Caco-2 (cell line): ENCODE data around the gene C6orf89. TPM values are rescaled to one million over a fixed set of nuclear protein-coding genes. Genes with fewer than 3 reads are reported as not detected.

Experiments used
- BruUV-seq: library from RNA; stranded (reverse); fragments of 400-500 nt; replicated peaks from 2 replicates; lab custom pipeline; 2021; lab: Mats Ljungman, UMichigan
- CTCF ChIA-PET: fragments of 300-600 bp; sonication (Branson Sonifier 250); formaldehyde crosslinking; loops from one replicate; lab custom pipeline; 2022; ENCODE audit warnings: antibody characterized with exemption; lab: Charles Lee
- POLR2A ChIA-PET: fragments of 300-600 bp; sonication (Branson Sonifier 250); formaldehyde crosslinking; loops from one replicate; lab custom pipeline; 2022; ENCODE audit warnings: antibody characterized with exemption; lab: Charles Lee
- DNase-seq, 2 experiments: peaks; one replicate each; pipeline versions ENCODE4 v3.0.0 to v3.0.0-alpha.2; 2020 to 2022
- H3K27me3 ChIP-seq: replicated peaks from 2 replicates; pipeline ENCODE4 v1.6.0; 2011; ENCODE audit warnings: low read length; ENCODE audit not compliant: control insufficient read depth, insufficient read depth
- H3K36me3 ChIP-seq: 2 replicates; pipeline ENCODE4 v1.5.1; 2011; ENCODE audit warnings: low read length; ENCODE audit not compliant: control insufficient read depth, insufficient read depth
- H3K4me1 ChIP-seq: fragments of 250-450 bp; sonication (Bioruptor Pico); 2 replicates; pipeline ENCODE4 v1.5.1; 2020; ENCODE audit warnings: mild to moderate bottlenecking
- H3K4me3 ChIP-seq: 2 replicates; pipeline ENCODE4 v1.5.1; 2011; ENCODE audit warnings: low read depth, mild to moderate bottlenecking, control low read depth, low read length
- H3K9me3 ChIP-seq: fragments of 250-450 bp; sonication (Bioruptor Pico); 2 replicates; pipeline ENCODE4 v1.5.1; 2020; ENCODE audit warnings: mild to moderate bottlenecking, moderate library complexity
- H3K27ac Mint-ChIP-seq: one replicate; pipeline ENCODE4 v1.8.0; 2022; ENCODE audit warnings: mixed read lengths; ENCODE audit not compliant: unreplicated experiment
- H3K27me3 Mint-ChIP-seq: one replicate; pipeline ENCODE4 v1.8.0; 2022; ENCODE audit warnings: mixed read lengths; ENCODE audit not compliant: insufficient read depth, unreplicated experiment
- H3K36me3 Mint-ChIP-seq: one replicate; pipeline ENCODE4 v1.8.0; 2022; ENCODE audit warnings: mild to moderate bottlenecking, mixed read lengths; ENCODE audit not compliant: insufficient read depth, unreplicated experiment
- H3K4me1 Mint-ChIP-seq: one replicate; pipeline ENCODE4 v1.8.0; 2022; ENCODE audit warnings: low read depth, mixed read lengths; ENCODE audit not compliant: unreplicated experiment
- H3K4me3 Mint-ChIP-seq: one replicate; pipeline ENCODE4 v1.8.0; 2022; ENCODE audit warnings: mild to moderate bottlenecking, moderate library complexity, mixed read lengths; ENCODE audit not compliant: unreplicated experiment
- H3K9me3 Mint-ChIP-seq: one replicate; pipeline ENCODE4 v1.8.0; 2022; ENCODE audit warnings: mixed read lengths; ENCODE audit not compliant: unreplicated experiment
- CTCF ChIP-seq, 2 experiments: fragments of 200-600 bp in 1 of 2; IDR thresholded peaks; 1 replicate in 1 of 2; 2 replicates in 1 of 2; pipeline versions ENCODE4 v1.5.1 to v1.8.0; 2011 to 2022; ENCODE audit warnings: antibody characterized with exemption in 1 of 2, control low read depth in 1 of 2, inconsistent platforms in 1 of 2, low read depth in 1 of 2, low read length in 1 of 2, mild to moderate bottlenecking in 1 of 2, moderate library complexity in 1 of 2; ENCODE audit not compliant: insufficient read depth in 1 of 2, severe bottlenecking in 1 of 2, unreplicated experiment in 1 of 2
- intact Hi-C: fragments of 100-400 bp; cut with micrococcal nuclease; formaldehyde crosslinking; loops from one replicate; pipeline ENCODE4 v1.10.0; 2022; ENCODE audit not compliant: unreplicated experiment
- total RNA-seq: library from RNA; stranded (reverse); gene quantifications from 2 replicates; pipeline ENCODE4 v1.2.3, GENCODE V29; 2022

The C6orf89 gene
- total RNA-seq, 1 experiment from 2014 or later, result 24.4 TPM

GRCh38 chr6:36933519-36933918 is 47.8 kb downstream of the C6orf89 start:
- Mint-ChIP-seq H3K27me3 (no peaks in the 10 kb centered on the region), H3K9me3 (no peaks in the 10 kb centered on the region), H3K36me3 (no peaks in the 10 kb centered on the region), H3K4me1 (no peaks in the 10 kb centered on the region), H3K4me3 (no peak overlapping the region), H3K27ac (no peak overlapping the region)
- Histone ChIP-seq H3K4me3 (no peak overlapping the region), H3K9me3 (no peaks in the 10 kb centered on the region), H3K27me3 (no peaks in the 10 kb centered on the region), H3K4me1 (no peaks in the 10 kb centered on the region), H3K36me3 (no peaks in the 10 kb centered on the region)
- no TSS peak for BruUV-seq
- no peak for TF ChIP-seq CTCF (IDR thresholded peaks at IDR 0.05; ENCODE audit: insufficient read depth in 1 of 2, low read depth in 1 of 2, low read length in 1 of 2, severe bottlenecking in 1 of 2, unreplicated experiment in 1 of 2)
- intact Hi-C loops, result no loop called here
- CTCF ChIA-PET, result no interaction called here
- DNase-seq, result no peak
- POLR2A ChIA-PET, result no interaction called here

GRCh38 chr6:36934901-36935300 is 49.1 kb downstream of the C6orf89 start:
- no peaks in the 10 kb centered on the region for H3K4me1 ChIP-seq
- H3K36me3 Mint-ChIP-seq, result no peaks in the 10 kb centered on the region
- H3K4me1 Mint-ChIP-seq, result no peaks in the 10 kb centered on the region
- H3K9me3 ChIP-seq, result no peaks in the 10 kb centered on the region
- intact Hi-C loops, result no loop called here
- ChIA-PET CTCF (no interaction called here), POLR2A (no interaction called here)
- no peak overlapping the region for H3K4me3 Mint-ChIP-seq
- no peaks in the 10 kb centered on the region for H3K27me3 ChIP-seq
- BruUV-seq, result no TSS peak
- H3K9me3 Mint-ChIP-seq, result no peaks in the 10 kb centered on the region
- no peaks in the 10 kb centered on the region for H3K27me3 Mint-ChIP-seq
- no peak for DNase-seq
- H3K4me3 ChIP-seq, result no peak overlapping the region
- H3K27ac Mint-ChIP-seq, result no peak overlapping the region
- no peaks in the 10 kb centered on the region for H3K36me3 ChIP-seq
- no peak for TF ChIP-seq CTCF (IDR thresholded peaks at IDR 0.05; ENCODE audit: insufficient read depth in 1 of 2, low read depth in 1 of 2, low read length in 1 of 2, severe bottlenecking in 1 of 2, unreplicated experiment in 1 of 2)

GRCh38 chr6:36936824-36937223 is 51.1 kb downstream of the C6orf89 start:
- Mint-ChIP-seq H3K4me3 (no peak overlapping the region), H3K27me3 (no peaks in the 10 kb centered on the region), H3K4me1 (no peaks in the 10 kb centered on the region), H3K27ac (no peak overlapping the region), H3K9me3 (peaks cover 9% of the 10 kb centered on the region), H3K36me3 (no peaks in the 10 kb centered on the region)
- BruUV-seq, result no TSS peak
- Histone ChIP-seq H3K4me1 (no peaks in the 10 kb centered on the region), H3K27me3 (no peaks in the 10 kb centered on the region), H3K9me3 (no peaks in the 10 kb centered on the region), H3K4me3 (no peak overlapping the region), H3K36me3 (no peaks in the 10 kb centered on the region)
- intact Hi-C loops, result loop anchor here (1.0 kb wide), 1 partner anchor 28 kb away; no protein-coding TSS in a partner anchor
- ChIA-PET POLR2A (no interaction called here), CTCF (interaction anchor here (1.2 kb wide), 1 partner anchor 82 kb away, joined by 3 read pairs; no protein-coding TSS in a partner anchor)
- no peak for TF ChIP-seq CTCF (IDR thresholded peaks at IDR 0.05; ENCODE audit: insufficient read depth in 1 of 2, low read depth in 1 of 2, low read length in 1 of 2, severe bottlenecking in 1 of 2, unreplicated experiment in 1 of 2)
- no peak for DNase-seq
